Fibroblast of pulmonary artery (primary cell): ENCODE data around the gene SP8.
"Not testable (repeated sequence)": the region's sequence is repeated elsewhere in the genome, so short reads cannot be mapped to it uniquely, and the experiment has no call there.

Experiments used
- DNase-seq: peaks from one replicate; pipeline ENCODE4 v3.0.0-alpha.2; 2010; ENCODE audit warnings: low read depth
- H3K4me3 ChIP-seq: replicated peaks from 2 replicates; pipeline ENCODE4 v1.5.1; 2011; ENCODE audit warnings: low read depth, mild to moderate bottlenecking, control low read depth, low read length, moderate library complexity
- TF ChIP-seq, protein P1 (sequence below): IDR thresholded peaks from 2 replicates; pipeline ENCODE4 v1.5.1; 2011; ENCODE audit warnings: mild to moderate bottlenecking, control low read depth, low read length, inconsistent platforms; ENCODE audit errors: missing control alignments

SP8 gene

GRCh38 chr7:20786779-20787659 is at the start of gene SP8:
TSS of gene SP8 (minus strand) at chr7:20786886. CDS start at chr7:20786798, 88 bp downstream.
- peak within 1 kb of the TSS; percentile 32 for H3K4me3 ChIP-seq
- TF ChIP-seq, protein P1, sequence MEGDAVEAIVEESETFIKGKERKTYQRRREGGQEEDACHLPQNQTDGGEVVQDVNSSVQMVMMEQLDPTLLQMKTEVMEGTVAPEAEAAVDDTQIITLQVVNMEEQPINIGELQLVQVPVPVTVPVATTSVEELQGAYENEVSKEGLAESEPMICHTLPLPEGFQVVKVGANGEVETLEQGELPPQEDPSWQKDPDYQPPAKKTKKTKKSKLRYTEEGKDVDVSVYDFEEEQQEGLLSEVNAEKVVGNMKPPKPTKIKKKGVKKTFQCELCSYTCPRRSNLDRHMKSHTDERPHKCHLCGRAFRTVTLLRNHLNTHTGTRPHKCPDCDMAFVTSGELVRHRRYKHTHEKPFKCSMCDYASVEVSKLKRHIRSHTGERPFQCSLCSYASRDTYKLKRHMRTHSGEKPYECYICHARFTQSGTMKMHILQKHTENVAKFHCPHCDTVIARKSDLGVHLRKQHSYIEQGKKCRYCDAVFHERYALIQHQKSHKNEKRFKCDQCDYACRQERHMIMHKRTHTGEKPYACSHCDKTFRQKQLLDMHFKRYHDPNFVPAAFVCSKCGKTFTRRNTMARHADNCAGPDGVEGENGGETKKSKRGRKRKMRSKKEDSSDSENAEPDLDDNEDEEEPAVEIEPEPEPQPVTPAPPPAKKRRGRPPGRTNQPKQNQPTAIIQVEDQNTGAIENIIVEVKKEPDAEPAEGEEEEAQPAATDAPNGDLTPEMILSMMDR = no peak
- no peak for DNase-seq

GRCh38 chr7:20836424-20836823 is 49.7 kb upstream of the SP8 start:
- DNase-seq, H3K4me3 ChIP-seq: not testable (repeated sequence)

DNA sequence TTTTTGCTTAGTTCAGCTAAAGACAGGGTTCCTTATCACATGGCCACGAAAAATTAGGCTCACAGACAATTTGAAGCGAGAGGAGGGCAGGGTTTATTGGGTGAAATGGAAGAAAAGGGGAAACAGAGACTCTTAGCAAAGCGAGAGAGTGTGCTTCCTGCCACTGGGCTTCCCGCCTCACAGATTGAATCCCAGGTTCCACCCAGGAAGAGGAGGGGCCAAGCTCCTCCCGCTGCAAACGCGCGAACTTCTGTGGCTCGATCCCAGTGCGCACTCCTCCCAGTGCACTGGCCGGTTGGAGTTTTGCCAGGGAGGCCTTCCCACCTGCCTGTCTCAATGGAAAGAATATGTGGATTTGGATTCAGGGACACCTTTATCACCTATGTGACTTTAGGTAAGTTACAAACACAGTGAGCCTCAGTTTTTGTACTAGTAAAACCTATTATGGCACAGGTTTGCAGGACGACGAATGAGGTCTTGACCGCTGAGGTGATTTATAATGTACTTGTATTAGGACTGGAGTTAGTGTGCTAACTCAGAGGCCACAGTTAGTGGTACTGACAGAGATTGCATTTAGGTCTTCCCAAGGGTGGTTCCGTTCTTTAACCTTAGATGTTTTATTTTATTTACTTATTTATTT is 48.5 kb upstream of the SP8 start:
- TF ChIP-seq, protein P1 = no peak
- DNase-seq = no peak
- H3K4me3 ChIP-seq = no peak overlapping the region

GRCh38 chr7:20834656-20835055 is 48.0 kb upstream of the SP8 start:
- no peak for DNase-seq
- TF ChIP-seq, protein P1 = no peak
- no peak overlapping the region for H3K4me3 ChIP-seq

DNA sequence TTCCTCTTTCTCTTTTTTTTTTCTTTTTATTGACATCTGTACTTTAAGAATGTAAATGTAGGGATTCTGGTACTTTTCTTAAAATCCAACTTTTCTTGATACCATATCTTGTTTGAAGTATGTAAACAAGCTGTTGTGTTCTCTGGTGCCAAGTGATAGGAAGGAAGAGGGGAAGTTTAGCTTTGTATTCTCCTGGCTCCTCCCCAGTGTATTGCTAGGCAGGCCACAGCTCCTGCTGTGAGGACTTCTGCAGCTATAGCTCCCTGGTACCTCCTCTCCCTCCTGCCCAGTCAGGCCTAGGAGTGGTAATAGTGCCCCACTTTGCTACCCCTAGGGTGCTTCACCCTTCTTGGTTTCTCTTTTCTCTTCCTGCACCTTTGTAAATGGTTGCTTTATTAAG is 45.3 kb upstream of the SP8 start:
- TF ChIP-seq, protein P1 = no peak
- H3K4me3 ChIP-seq = no peak overlapping the region
- no peak for DNase-seq

GRCh38 chr7:20831451-20831850 is 44.8 kb upstream of the SP8 start:
- TF ChIP-seq, protein P1 = no peak
- no peak for DNase-seq
- no peak overlapping the region for H3K4me3 ChIP-seq

GRCh38 chr7:20828947-20829346 is 42.3 kb upstream of the SP8 start:
- TF ChIP-seq, protein P1 = no peak
- H3K4me3 ChIP-seq = no peak overlapping the region
- DNase-seq = no peak
